GM18861 (cell line): ENCODE results near the gene F11R.
"Not testable (repeated sequence)": the region's sequence is repeated elsewhere in the genome, so short reads cannot be mapped to it uniquely, and the experiment has no call there.

Experiments used
- ATAC-seq: cut with Tn5 transposase; IDR thresholded peaks from one replicate; pipeline ENCODE4 v1.9.1; 2021; ENCODE audit not compliant: unreplicated experiment

The F11R gene

DNA sequence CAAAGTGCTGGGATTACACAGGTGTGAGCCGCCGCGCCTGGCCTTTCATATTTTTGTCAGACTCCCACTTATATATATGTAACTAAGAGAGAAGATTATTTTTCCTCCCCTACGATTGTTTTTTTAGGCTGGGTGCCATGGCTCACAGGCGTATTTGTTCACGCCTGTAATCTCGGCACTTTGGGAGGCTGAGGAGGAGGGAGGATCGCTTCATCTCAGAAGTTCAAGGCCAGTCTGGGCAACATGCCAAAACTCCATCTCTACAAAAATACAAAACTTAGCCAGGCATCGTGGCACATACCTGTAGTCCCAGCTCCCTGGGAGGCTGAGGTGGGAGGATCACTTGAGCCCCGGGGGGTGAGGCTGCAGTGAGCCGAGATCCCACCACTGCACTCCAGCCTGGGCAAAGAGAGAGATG lies 42.4 kb downstream of the F11R start:
- no peak for ATAC-seq

DNA sequence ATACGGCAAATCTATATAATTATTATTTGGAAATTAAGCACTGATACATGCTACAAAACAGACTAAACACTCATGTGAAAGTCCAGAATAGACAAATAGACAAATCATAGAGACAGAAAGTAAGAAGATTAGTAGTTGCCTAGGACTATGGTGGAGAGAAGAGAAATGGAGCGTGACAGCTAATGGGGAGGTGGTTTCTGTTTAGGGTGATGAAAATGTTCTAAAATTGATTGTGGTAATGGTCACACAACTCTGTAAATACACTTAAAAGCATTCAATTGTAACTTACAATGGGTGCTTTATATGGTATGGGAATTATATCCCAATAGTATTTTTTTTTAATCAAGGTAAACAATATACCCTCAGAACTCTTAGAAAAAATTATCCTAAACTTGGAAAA lies 45.9 kb downstream of the F11R start:
- ATAC-seq = peak; percentile 54

DNA sequence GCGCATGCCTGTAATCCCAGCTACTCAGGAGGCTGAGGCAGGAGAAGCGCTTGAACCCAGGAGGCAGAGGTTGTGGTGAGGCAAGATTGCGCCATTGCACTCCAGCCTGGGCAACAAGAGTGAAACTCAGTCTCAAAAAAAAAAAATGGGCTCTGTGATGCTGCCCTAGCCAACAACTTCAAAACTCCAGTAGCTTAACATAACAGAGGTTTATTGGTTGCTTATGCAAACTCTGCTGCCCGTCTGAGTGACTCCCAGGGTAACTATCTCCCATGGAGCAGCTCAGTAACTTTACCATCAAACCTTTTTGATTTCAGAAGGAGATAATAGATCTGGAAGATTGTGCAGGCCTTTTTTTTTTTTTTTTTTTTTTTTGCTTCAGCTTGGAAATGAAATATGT lies 47.5 kb downstream of the F11R start:
- ATAC-seq = no peak

GRCh38 chr1:160972939-160973338 lies 48.0 kb downstream of the F11R start:
- no peak for ATAC-seq

DNA sequence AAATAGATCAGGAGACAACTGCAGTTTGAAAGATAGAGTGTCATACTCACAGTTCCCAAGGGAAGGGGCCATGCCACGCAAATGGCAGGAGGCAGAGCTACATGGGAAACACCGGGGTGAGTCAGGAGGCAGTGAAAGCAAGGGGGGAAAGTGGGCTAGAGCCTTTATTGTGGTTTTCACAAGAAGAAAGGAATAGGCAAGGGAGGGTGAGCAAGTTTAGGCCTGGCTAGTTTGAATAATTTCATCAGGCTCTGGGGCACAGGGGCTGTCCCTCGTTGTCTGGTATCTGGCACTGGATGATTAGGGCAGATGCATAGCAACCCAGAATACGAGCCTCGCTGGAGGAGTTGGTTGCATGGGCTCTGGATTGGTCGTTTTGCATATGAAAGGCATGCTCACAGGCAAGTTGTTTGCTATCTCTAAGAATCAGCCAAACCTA lies 49.3 kb downstream of the F11R start:
- ATAC-seq = no peak

- ATAC-seq = no peak
Observed at GRCh38 chr1:160963521-160963920, 57.4 kb downstream of the F11R start.

DNA sequence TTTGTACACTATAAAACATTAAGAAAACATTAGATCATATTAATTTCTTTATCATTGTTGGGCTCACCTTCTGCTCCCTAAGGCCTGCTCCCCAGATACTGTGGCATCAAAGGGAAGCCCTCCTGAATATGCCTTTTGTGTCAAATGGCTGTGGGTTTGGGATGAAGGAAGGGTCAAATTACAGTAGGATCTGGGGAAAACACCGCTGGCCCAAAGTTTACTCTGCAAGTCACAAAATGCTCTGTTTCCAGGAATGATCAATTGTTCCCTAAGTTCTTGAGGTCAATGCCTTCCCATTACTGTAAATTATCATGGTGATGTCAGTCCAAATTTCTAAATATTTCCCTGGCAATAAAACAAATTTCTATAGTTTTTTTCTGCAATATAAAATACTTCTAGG lies 59.5 kb downstream of the F11R start:
- ATAC-seq = no peak

DNA sequence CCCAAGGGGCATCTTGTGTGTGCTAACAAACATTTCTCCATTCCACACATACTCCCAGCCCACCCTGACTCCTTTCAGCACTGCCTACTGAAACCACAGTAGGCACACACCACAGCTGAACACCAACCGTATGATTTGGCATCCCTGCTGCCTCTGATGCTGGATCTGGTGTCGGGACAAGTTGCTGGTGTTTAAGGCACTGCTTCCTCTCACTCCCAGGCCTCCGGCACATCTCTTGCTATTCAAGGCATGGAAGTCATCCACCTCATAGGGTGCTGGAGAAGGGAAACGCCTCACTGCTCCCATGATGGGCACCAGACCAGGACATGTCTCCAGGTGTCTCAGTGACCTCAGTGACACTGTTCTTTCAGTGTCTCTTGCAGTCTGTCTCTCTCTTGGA lies 64.0 kb downstream of the F11R start:
- ATAC-seq = no peak

- peak; percentile 63 for ATAC-seq
Observed at GRCh38 chr1:160954158-160955104, 66.5 kb downstream of the F11R start, which contains the start of gene ITLN2. TSS of gene ITLN2 (minus strand) at chr1:160954809. CDS start at chr1:160954741, 68 bp downstream.

DNA sequence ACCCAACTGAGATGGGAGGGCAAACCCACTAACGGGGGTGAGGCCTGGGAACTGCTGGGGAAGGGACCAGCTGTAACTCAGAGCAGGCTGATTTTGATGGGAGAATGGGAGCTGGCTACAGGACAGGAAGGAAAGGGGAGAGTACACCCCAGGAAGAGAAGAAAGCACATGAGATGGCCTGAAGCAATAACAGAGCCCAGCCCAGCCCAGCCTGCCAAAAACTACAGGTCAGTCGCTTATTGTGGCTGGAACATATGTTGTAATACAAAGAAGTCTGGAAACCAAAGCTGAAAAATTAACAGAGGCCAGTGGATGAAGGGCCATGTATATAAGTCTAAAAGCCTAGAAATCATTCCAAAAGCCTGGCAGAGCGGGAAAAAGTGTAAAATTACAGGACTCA lies 67.9 kb downstream of the F11R start:
- no peak for ATAC-seq

GRCh38 chr1:160952129-160952510 lies 68.8 kb downstream of the F11R start:
- no peak for ATAC-seq

DNA sequence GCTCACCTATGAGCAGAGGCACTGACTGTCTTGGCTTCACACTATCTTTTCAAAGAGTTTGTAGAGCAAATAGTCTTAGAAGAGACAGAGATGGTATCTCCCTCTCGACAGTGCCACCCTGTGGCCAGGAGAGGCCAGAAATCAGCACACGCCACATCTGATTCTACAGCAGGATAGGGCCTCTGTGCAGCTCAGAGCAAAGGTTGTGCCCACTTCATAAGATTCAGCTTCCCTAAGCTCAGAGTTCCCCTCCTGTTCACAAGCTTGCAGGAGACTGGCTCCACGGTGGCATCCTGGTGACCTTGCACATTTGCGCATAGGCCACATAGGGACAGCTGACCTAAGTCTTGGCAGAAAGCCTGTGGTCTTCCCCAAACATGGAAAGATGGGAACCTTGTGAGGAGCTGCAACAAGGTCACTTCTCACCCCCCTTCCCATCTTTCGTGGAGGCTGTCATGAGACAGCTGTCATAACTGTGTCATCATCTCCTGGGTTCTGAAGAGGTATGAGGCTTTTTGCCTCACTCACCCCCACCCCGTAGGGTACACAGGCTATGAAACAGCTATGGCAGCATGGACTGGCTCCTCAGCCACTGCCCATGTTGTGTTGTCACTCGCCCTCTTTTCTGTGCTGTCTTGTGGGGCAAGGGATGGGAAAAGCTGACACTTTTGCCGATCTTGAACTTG lies 69.4 kb downstream of the F11R start:
- peak; percentile 45 for ATAC-seq

DNA sequence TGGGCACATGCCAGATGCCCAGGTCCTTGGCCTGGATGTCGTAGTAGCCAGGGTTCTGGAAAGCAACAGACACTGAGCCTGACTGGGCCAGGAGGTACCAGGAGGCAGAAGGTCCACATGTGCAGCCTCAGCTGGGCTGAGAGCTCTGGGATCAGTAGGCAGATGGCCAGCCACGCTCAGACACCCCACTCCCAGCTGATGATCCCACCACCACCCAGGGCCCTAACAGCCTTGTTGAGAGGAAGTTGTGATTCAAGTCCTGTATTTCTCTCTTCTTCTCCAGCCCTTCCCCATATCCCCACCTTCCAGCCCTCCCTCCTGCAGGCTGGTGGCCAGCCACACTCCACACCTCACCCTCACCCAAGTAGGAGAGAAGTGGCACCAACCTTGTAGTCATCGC lies 70.3 kb downstream of the F11R start:
- ATAC-seq = no peak

- ATAC-seq = no peak
Observed at GRCh38 chr1:160949881-160950280, 71.1 kb downstream of the F11R start.

DNA sequence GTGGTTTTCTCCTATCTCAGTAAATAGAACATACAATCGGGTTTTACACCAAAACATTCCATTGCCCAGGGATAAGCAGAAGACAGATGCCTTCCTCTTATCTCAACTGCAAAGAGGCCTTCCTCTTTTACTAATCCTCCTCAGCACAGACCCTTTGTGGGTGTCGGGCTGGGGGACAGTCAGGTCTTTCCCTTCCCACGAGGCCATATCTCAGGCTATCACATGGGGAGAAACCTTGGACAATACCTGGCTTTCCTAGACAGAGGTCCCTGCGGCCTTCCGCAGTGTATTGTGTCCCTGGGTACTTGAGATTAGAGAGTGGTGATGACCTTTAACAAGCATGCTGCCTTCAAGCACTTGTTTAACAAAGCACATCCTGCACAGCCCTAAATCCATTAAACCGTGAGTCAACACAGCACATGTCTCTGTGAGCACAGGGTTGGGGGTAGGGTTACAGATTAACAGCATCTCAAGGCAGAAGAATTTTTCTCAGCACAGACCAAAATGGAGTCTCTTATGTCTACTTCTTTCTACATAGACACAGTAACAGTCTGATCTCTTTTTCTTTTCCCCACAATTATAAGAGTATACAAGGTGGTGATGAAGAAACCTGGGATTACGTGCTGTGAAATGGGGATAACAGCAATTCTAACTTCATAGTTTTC lies 71.6 kb downstream of the F11R start:
- ATAC-seq = not testable (repeated sequence)

GRCh38 chr1:160947174-160947759 lies 73.7 kb downstream of the F11R start:
- ATAC-seq = not testable (repeated sequence)

DNA sequence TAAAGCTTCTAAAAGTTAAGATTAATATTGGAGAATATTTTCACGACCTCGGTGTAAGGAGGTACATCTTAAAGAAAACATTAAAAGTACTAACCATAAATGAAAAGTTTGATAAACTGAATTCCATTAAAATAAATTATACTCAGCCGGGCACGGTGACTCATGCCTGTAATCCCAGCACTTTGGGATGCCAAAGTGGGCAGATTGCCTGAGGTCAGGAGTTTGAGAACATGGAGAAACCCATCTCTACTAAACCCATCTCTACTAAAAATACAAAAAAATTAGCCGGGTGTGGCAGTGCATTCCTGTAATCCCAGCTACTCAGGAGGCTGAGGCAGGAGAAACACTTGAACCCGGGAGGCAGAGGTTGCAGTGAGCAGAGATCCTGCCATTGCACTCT lies 75.1 kb downstream of the F11R start:
- ATAC-seq = not testable (repeated sequence)
